ENCODE measurements around the gene TCHHL1.

TCHHL1 gene
- total RNA-seq: 0 to 0.12 (median 0) reads per million in 18 experiments

DNA sequence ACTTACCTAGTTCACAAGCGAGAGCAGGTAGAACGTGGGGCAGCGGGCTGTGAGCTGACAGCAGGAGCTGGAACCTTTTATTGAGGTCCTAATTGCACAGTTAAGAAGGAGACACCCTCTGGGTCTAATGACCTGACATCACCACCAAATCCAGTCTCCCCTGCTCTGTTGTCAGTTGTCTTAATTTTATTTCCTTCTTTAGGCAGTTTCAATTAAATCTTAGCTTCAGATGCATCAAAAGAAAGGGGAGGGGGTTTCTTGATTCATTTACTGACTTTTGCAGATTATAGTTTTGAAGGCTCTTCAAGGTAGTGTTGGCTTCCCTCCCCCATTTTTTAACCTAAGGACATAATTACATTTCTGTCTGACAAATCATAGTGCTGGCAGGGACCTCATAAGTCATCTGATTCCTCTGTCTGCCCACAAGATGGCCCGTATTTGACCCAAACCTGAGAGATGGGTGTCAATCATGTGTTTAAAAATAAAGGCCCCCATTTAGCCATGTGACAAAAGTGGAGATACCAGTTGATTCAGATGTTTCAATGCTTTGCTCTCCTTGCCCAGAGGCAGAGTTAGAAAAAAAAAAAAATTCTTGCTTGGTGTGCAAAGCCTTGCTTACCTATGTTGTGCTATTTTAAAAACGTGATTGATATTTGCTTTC is at the start of gene TCHHL1:
Gene TCHHL1, minus strand, starts transcription at position 51 of the 661 bp plus-strand sequence. CDS start 921 bp downstream, outside the sequence.
- DNase-seq: no peak

DNA sequence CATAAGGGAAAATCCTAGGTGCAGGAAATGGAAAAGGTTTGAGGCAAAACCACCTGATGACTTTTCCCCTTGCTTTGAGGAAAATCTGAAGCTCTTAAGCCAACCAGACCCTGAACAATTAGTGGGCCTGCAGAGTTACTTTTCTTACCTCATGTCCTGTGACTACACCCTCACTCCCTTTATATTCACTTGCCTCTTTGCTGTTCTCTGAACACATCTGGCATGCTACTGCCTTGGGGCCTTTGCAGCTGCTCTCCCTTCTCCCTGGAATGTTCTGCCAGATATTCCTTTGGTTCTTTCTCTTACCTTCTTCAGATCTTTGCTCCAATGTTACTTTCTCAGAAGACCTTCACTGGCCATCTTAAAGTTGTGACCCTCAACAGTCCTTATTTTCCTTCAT is 48.4 kb upstream of the TCHHL1 start:
- no peak for DNase-seq

DNA sequence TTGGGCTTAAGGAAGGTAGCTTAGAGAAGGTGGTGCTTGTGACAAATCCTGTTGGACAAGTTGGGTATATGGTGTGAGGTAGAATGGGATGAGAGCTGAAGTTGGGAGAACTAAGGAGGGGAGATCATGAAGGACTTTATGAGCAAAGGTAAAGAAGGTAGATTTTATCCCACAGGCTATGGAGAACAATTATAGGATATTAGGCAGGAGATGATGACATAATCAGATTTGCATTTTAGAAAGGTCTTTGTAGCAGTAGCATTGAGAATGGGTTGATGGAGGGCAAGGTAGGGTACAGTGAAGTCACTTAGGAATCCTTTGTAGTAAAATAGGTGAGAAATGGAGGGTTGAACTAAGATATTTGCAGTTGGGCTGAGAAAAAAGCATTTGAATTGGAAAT is 41.3 kb upstream of the TCHHL1 start:
- no peak for DNase-seq

DNA sequence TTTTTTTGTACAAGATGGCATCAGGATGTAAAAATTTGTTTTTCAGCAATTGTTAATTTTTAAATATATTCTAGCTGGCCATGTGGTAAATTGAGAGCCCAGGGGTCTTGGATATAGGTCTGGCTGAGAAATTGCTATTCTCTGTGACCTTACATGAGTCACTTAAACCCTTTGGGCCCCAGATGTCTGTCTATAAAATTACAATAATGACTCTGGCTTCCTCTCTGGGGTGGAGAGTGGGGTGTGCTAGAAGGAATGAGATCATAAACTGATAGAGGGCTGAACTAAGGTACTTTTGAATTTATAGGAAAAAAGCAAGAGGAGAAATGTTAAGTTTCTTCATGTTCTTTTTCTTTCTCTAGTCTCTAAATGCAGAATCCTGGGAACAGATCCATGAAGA is 38.8 kb upstream of the TCHHL1 start:
- no peak for DNase-seq

DNA sequence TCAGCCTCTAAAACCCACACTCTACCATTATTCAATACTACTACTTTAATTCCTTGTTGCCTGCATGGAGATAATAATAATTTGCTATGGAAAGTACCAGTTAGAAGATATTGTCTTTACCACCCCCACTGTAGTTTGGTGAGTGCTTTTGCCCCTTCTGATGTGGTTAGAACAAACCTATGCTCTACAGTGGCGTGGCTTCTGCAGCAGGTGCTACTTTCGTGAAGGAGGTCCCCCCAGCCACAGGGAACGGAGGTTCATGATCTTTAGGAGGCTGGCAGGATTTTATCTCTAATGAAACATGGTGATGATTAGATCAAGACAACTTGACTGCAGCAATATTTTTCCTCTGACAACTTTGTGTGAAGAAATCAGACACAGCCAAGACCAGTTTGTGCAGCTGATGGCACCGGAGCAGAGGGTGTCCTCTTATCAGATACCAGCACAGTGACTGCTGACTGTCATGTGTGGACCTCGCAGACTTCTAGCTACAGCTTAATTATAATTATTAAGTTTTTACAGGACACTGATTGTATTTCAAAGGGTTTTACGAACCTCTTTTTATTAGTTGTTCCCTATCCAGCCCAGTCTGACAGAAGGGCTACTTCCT is 37.1 kb upstream of the TCHHL1 start:
- DNase-seq: no peak

DNA sequence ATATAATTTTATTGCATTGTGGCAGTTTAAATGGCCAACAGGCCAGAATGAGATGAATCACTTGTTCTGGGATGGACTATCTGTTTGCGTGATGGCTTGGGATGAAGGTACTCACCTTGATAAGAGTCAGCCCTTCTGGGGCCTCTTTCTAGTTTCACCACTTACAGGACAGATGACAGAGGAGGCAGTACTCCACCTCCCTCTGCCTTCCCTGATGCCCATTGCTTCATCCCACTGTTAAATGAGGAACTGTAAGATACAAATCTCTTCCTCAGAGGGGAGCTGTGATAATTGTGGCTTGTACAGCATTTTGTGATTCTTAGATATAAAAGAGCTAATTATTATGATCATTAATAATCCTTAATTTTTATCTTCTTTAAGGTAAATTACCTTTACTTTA is 30.1 kb upstream of the TCHHL1 start:
- peak; percentile 40 to 44 for DNase-seq

DNA sequence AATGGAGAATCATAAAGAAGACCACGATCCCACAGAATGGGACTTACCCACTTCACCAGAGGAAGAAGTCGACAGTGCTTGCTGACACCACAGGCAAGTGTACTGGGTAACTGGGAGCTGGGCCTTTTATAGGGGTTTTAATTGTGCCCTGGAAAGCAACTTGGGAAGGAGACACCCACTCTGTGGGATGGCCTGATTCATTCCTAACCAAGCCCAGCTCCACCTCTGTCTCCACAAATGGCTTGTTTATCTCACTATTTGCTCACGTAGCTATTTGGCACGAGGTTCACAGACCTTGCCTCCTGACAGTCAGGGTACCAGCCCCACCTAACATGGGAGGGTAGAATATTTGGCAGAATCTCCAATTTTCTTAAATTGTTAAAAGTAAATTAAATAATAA is 26.5 kb upstream of the TCHHL1 start, which contains the start of gene TCHH:
Gene TCHH, minus strand, starts transcription at position 101 of the 400 bp plus-strand sequence. CDS start 1,364 bp downstream, outside the sequence.
- no peak for DNase-seq

DNA sequence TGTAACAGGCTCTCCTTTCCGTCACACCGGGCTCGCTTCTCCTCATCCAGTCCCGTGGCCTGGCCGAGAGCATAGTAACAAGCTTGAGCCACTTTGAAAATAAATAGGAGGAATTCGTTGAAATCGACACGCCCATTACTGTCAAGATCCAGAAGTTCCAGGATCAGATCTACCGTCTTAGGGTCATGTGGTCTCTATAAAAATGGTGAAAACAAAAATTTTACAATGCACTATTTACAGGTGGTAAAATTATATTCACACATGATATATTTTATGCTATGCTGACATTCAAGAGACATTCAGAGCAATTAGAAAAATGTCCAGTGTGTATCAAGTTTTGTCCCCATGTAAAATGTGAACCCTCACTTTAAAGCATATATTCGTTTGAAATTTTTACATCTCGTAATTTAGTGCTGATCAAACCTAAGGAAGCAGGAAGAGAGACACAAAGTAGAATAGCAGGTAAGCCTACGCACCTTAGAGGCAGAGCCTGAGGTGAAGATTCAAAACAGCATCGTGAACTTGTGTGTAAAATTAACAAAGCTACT is 24.1 kb upstream of the TCHHL1 start:
- no peak for DNase-seq

DNA sequence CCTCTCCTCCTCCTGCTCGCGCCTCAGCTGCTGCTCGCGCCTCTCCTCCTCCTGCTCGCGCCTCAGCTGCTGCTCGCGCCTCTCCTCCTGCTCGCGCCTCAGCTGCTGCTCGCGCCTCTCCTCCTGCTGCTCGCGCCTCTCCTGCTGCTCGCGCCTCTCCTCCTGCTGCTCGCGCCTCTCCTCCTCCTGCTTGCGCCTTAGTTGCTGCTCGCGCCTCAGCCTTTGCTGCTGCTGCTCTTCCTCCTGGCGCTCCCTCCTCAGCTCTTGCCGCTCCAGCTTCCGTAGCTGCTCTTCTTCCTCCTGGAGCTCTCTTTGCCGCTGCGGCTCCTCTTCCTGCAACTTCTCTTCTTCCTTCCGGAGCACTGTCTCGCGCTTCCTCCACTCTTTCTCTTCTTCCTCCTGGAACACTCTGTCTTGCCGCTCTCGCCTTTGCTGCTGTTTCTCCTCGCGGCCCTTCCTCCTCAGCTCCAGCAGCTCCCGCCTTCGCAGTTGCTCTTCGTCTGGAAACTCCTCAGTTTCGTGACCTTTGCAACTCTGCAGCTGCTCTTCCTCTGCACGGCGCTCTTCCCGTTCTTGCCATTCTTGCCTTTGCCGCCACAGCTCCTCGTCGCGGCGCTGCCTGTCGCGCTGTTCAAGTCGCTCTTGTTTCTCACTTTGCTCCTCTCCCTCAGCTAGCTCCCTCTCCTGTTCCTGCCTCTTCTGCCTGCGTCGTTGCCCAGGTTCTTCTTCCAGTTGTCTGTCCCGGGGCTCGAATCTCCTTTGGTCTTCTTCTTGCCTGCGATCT is 23.4 kb upstream of the TCHHL1 start:
- peak; percentile 33 to 47 for DNase-seq

DNA sequence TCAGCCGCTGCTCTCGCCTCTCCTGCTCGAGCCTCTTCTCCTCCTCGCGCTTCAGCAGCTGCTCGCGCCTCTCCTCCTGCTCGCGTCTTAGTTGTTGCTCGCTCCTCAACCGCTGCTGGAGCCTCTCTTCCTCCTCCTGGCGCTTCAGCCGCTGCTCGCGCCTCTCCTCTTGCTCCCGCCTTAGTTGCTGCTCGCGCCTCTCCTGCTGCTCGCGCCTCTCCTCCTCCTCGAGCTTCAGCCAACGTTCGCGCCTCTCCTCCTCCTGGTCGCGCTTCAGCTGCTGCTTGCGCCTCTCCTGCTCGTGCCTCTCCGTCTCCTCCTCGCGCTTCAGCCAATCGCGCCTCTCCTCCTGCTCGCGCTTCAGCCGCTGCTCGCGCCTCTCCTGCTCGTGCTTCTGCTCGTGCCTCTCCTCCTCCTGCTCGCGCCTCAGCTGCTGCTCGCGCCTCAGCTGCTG is 22.7 kb upstream of the TCHHL1 start:
- DNase-seq: no peak

DNA sequence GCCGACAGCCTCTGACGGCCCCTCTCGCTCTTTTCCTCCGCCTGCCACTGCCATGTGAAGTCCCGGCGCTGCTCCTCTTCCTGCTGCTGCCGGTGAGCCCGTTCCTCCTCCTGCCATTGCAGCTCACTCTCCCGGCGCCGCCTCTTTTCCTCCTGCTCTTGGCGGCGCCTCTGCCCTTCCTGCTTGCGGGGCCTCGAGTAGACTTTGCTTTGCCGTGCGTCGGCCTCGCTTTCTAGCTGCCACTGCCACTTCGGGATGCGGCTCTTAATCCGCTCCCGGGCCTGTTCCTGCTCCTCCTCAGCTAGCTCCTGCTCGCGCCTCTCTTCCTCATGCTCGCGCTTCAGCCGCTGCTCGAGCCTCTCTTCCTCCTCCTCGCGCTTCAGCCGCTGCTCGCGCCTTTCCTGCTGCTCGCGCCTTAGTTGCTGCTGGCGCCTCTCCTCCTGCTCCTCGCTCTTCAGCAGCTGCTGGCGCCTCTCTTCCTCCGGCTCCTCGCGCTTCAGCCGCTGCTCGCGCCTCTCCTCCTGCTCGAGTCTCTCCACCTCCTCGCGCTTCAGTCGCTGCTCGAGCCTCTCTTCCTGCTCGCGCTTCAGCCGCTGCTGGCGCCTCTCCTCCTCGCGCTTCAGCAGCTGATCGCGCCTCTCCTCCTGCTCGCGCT is 22.1 kb upstream of the TCHHL1 start:
- peak; percentile 16 to 22 for DNase-seq

DNA sequence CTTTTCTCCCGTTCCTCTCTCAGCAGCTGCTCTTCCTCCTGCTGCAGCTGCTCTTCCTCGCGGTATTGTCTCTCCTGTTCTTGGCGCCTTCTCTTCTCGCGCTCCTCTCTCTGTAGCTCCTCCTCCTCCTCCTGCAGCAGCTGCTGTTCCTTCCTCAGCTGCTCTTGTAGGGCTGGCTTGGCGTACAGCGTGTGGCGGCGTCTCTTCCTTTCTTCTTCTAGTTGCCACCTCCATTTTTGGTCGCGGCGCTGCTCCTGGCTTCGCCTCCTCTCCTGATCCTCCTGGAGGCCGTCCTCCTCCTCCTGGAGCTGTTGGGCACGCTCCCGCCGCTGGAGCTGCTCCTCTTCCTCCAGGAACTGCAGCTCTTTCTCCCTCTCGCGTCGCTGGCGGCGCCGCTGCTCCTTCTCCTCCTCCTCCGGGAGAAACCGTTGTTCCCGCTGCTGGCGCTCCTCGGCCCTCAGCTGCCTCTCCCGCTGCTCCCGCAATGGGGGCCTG is 21.5 kb upstream of the TCHHL1 start:
- DNase-seq: peak; percentile 17 to 19

DNA sequence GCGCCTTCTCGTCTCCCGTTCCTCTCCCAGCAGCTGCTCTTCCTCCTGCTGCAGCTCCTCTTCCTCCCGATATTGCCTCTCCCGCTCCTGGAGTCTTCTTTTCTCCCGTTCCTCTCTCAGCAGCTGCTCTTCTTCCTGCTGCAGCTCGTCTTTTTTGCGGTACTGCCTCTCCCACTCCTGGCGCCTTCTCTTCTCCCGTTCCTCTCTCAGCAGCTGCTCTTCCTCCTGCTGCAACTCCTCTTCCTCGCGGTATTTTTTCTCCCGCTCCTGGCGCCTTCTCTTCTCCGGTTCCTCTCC is 21.1 kb upstream of the TCHHL1 start:
- no peak for DNase-seq

DNA sequence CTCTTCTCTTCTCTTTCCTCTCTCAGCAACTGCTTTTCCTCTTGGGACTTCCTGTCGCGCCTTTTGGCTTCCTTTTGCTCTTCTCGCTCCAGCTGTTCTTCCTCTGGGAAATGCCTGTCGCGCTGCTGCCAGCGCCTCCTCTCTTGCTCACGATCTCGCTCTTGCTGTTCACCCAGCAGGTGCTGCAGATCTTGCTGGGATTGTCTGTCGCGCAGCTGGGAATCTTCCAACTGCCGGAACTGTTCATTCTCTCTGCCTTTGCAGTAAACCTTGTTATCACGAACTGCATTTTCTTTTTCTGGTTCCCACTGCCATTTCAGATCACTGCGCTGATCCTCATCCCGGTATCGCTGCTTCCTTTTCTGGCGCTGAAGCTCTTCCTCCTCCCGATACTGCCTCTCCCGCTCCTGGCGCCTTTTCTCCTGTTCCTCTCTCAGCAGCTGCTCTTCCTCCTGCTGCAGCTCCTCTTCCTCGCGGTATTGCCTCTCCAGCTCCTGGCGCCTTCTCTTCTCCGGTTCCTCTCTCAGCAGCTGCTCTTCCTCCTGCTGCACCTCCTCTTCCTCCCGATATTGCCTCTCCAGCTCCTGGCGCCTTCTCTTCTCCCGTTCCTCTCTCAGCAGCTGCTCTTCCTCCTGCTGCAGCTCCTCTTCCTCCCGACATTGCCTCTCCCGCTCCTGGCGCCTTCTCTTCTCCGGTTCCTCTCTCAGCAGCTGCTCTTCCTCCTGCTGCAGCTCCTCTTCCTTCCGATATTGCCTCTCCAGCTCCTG is 20.6 kb upstream of the TCHHL1 start:
- no peak for DNase-seq

DNA sequence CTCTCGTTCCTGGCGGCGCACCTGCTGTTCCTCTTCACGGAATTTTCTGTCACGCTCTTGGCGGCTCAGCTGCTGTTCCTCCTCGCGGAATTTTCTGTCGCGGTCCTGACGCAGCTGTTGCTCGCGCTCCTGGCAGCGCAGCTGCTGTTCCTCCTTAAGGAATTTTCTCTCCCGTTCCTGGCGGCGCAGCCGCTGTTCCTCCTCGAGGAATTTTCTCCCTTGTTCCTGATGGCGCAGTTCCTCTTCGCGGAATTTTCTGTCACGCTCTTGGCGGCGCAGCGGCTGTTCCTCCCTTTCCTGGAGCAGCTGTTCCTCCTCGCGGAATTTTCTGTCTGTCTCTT is 20.0 kb upstream of the TCHHL1 start:
- no peak for DNase-seq

DNA sequence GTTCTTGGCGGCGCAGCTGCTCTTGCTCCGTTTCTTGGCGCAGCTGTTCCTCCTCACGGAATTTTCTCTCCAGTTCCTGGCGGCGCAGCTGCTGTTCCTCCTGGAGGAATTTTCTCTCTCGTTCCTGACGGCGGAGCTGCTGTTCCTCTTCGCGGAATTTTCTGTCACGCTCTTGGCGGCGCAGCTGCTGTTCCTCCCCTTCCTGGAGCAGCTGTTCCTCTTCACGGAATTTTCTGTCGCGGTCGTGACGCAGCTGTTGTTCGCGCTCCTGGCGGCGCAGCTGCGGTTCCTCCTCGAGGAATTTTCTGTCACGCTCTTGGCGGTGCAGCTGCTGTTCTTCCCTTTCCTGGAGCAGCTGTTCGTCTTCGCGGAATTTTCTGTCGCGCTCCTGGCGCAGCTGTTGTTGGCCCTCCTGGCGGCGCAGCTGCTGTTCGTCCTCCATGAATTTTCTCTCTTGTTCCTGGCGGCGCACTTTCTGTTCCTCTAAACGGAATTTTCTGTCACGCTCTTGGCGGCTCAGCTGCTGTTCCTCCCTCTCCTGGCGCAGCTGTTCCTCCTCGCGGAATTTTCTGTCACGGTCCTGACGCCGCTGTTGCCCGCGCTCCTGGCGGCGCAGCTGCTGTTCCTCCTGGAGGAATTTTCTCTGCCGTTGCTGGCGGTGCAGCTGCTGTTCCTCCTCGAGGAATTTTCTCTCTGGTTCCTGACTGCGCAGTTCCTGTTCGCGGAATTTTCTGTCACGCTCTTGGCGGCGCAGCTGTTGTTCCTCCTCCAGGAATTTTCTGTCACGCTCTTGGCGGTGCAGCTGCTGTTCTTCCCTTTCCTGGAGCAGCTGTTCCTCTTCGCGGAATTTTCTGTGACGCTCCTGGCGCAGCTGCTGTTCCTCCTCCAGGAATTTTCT is 19.4 kb upstream of the TCHHL1 start:
- peak; percentile 36 to 63 for DNase-seq

DNA sequence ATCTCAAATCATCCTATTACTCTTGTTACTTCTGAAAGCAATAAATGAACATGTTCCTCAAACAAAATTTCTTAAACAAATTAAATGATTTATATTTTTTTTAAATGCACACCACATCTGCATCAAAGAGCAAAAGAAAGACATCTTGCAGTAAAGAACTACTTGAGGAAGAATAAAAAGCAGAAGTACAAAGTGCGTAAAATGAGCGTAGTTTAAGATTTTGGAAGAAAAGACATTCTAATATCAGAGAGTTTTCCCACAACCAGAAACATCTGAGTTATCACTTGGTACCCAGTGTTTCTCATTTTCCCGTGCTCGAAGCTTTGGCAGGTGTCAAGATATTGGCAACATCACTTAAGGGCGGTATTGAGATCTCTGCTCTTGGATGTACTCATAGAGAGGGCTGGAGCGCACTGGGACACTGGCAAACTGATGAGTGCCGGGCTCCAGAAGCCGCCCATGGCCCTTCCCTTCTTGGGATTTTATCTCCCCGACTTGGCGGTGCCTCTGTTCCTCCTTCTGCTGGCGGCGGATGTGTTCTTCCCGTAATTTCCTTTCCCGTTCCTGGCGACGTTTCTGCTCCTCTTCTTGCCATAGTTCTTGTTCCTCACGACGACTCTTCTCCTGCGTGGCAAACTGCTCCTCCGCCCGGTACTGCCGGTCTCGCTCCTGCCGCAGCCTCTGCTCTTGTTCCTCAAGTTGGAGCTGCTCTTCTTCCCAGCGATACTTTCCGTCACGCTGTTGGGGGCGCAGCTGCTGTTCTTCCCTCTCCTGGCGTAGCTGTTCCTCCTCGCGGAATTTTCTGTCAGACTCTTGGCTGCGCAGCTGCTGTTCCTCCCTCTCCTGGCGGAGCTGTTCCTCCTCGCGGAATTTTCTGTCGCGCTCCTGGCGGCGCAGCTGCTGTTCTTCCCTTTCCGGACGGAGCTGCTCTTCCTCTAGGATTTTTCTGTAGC is 18.4 kb upstream of the TCHHL1 start:
- peak; percentile 10 to 24 for DNase-seq

DNA sequence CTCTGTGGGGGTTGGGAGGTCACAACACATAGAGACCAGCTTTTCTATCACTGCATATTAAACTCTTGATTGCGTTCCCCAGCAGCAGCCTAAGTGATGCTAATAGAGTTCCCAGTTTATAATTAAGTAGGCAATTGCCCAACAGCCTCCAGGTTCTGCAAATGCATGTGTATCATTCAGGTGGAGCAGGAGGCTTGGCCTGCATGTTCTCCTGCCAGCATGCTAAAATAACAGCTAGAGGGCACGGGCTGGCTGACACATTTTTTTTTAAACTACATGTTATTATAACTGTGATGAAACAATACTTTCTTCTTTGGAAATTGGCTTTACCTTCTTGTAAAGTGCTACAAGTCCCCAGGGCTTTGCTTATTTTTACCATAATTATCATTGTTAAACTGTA is 16.0 kb upstream of the TCHHL1 start:
- DNase-seq: no peak

DNA sequence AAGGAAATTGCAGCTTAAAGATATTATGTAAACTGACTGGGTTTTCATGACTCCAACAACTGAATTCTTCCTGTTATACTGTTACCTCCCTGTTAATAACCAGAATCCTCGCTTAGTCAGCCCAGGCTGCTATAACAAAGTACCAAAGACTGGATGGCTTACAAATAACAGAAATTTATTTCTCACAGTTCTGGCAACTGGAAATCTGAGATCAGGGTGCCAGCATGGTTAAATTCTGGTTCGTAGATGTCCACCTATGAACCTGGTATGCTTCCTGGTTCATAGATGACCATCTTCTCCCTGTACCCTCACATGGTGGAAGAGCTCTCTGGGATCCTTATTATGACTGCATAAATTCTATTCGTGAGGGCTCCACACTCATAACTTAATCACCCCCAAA is 8.1 kb upstream of the TCHHL1 start:
- no peak for DNase-seq

DNA sequence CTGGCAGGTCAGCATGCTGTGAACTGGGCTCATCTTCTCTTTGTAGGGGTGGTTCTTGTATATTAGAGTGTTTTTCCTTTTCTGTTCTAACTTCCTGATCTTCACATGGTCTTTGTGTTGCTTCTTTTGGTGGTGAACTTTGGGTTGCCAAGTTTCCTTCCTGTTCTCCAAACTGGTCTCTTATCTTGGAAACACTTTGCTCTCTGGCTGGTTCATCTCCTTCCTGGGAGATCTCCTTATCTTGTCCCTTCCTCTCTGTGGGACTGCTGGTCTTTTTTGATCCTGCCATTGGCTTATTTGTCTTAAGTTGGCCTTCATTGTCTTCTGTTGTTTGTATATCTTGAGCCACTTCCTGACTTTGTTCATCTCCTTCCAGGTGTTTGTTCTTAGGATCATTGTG is 2.1 kb downstream of the TCHHL1 start:
- no peak for DNase-seq
